PC-3 (cell line): ENCODE results near the gene ANKMY2.

Experiments used
- CTCF ChIP-seq: fragments of 300-600 bp; sonication (generic); conservative IDR thresholded peaks from 2 replicates; pipeline ENCODE4 v1.5.1; 2017; ENCODE audit warnings: antibody characterized with exemption, low read depth, mild to moderate bottlenecking, low read length
- EZH2 ChIP-seq: fragments of 300-600 bp; sonication (generic); IDR thresholded peaks from one replicate; pipeline ENCODE4 v1.6.1; 2017; ENCODE audit warnings: antibody characterized with exemption, mild to moderate bottlenecking, low read length; ENCODE audit not compliant: unreplicated experiment

- TF ChIP-seq CTCF, result no peak
- no peak for TF ChIP-seq EZH2
Observed at GRCh38 chr7:16585540-16585939, 60.0 kb downstream of the ANKMY2 start.
